Panc1 (cell line): Measurements from ENCODE around the gene SEMA5B. TPM values are rescaled to one million over a fixed set of nuclear protein-coding genes. Genes with fewer than 3 reads are reported as not detected.
A peak's percentile ranks its signal among the peaks of the same experiment; 100 is the strongest.

ENCODE experiments used
- ATAC-seq: fragments of 200-7000 bp; cut with Tn5 transposase; 2 replicates; pipeline ENCODE4 v1.9.1; 2020; ENCODE audit warnings: mild to moderate bottlenecking, moderate library complexity
- BruUV-seq: library from RNA; stranded (reverse); fragments of 400-500 nt; replicated peaks from 2 replicates; lab custom pipeline; 2021; lab: Mats Ljungman, UMichigan
- CTCF ChIA-PET: fragments of 300-600 bp; sonication (Branson Sonifier 250); formaldehyde crosslinking; loops from one replicate; lab custom pipeline; 2022; ENCODE audit warnings: antibody characterized with exemption; lab: Charles Lee
- POLR2A ChIA-PET: fragments of 300-600 bp; sonication (Branson Sonifier 250); formaldehyde crosslinking; loops from one replicate; lab custom pipeline; 2022; ENCODE audit warnings: antibody characterized with exemption; lab: Charles Lee
- DNase-seq: peaks from one replicate; pipeline ENCODE4 v3.0.0-alpha.2; 2010; ENCODE audit warnings: low read depth, low spot score
- H3K27ac ChIP-seq: 2 replicates; pipeline ENCODE4 v1.5.1; 2011; ENCODE audit warnings: mild to moderate bottlenecking, low read length, inconsistent platforms
- H3K27me3 ChIP-seq: fragments of 200-500 bp; sonication (Bioruptor generic); 2 replicates; pipeline ENCODE4 v1.6.0; 2014; ENCODE audit warnings: low read length, inconsistent platforms; ENCODE audit not compliant: control insufficient read depth, insufficient read depth
- H3K36me3 ChIP-seq: fragments of 200-500 bp; sonication (Bioruptor generic); 2 replicates; pipeline ENCODE4 v1.5.1; 2014; ENCODE audit warnings: inconsistent platforms, mild to moderate bottlenecking, low read length, moderate library complexity; ENCODE audit not compliant: control insufficient read depth, insufficient read depth
- H3K4me1 ChIP-seq: 2 replicates; pipeline ENCODE4 v1.5.1; 2011; ENCODE audit warnings: inconsistent platforms, mild to moderate bottlenecking, low read length, moderate library complexity; ENCODE audit not compliant: control insufficient read depth, insufficient read depth
- H3K4me3 ChIP-seq, 2 experiments: 2 replicates each; pipeline ENCODE4 v1.5.1; 2011 to 2012; ENCODE audit warnings: low read depth in 2 of 2, low read length in 2 of 2, mild to moderate bottlenecking in 2 of 2, inconsistent platforms in 1 of 2, moderate library complexity in 1 of 2
- H3K9me3 ChIP-seq: fragments of 200-500 bp; sonication (Bioruptor generic); 2 replicates; pipeline ENCODE4 v1.5.1; 2014; ENCODE audit warnings: low read depth, mild to moderate bottlenecking, inconsistent platforms, low read length, moderate library complexity; ENCODE audit not compliant: control insufficient read depth, insufficient read depth
- CTCF ChIP-seq: fragments of 450-650 bp; IDR thresholded peaks from 2 replicates; pipeline ENCODE4 v1.5.1; 2017; ENCODE audit warnings: mild to moderate bottlenecking
- POLR2AphosphoS5 ChIP-seq: IDR thresholded peaks from 2 replicates; pipeline ENCODE4 v1.6.1; 2012; ENCODE audit warnings: mild to moderate bottlenecking, low read depth, low read length, moderate library complexity
- REST ChIP-seq, 2 experiments: IDR thresholded peaks; 2 replicates each; pipeline ENCODE4 v1.6.1; 2011 to 2012; ENCODE audit warnings: low read depth in 2 of 2, control low read depth in 1 of 2, low read length in 1 of 2, mild to moderate bottlenecking in 1 of 2, moderate library complexity in 1 of 2; ENCODE audit not compliant: insufficient read depth in 1 of 2
- SIN3A ChIP-seq: IDR thresholded peaks from 2 replicates; pipeline ENCODE4 v1.6.1; 2012; ENCODE audit warnings: low read depth, mild to moderate bottlenecking, low read length, moderate library complexity, borderline replicate concordance; ENCODE audit not compliant: insufficient read depth
- TCF7L2 ChIP-seq: IDR thresholded peaks from 2 replicates; pipeline ENCODE4 v1.6.1; 2011; ENCODE audit warnings: mild to moderate bottlenecking, low read depth, low read length, inconsistent platforms
- in situ Hi-C: cut with HindIII; loops from 2 replicates; pipeline ENCODE4 v1.10.0; 2016; ENCODE audit warnings: low sequenced_read_pairs, low pct_unique_long_range_greater_than_20kb
- intact Hi-C: fragments of 100-400 bp; cut with micrococcal nuclease; formaldehyde crosslinking; loops from one replicate; pipeline ENCODE4 v1.10.0; 2022; ENCODE audit not compliant: unreplicated experiment
- total RNA-seq: library from RNA; stranded (reverse); gene quantifications from one replicate; pipeline ENCODE4 v1.2.1, GENCODE V29; 2021; ENCODE audit not compliant: unreplicated experiment

Gene SEMA5B
- total RNA-seq, 1 experiment from 2014 or later = 1.2 TPM

GRCh38 chr3:123067689-123068600, 40.4 kb upstream of the SEMA5B start:
- Histone ChIP-seq H3K9me3 (no peaks in the 10 kb centered on the region), H3K4me3 (peak overlapping the region; percentile 84 to 92), H3K27me3 (no peaks in the 10 kb centered on the region), H3K36me3 (no peaks in the 10 kb centered on the region), H3K27ac (peak overlapping the region; percentile 83), H3K4me1 (peaks cover 32% of the 10 kb centered on the region)
- POLR2A ChIA-PET = interaction anchor here (0.6 to 0.7 kb wide), 2 partner anchors 8 to 20 kb away, joined by 3 to 5 read pairs; no protein-coding TSS in a partner anchor
- ATAC-seq (peak; percentile 57), DNase-seq (no peak)
- CTCF ChIA-PET = interaction anchor here (0.5 kb wide), 1 partner anchor 17 kb away, joined by 13 read pairs; no protein-coding TSS in a partner anchor
- intact Hi-C loops (no loop called here), in situ Hi-C loops (no loop called here)
- TF ChIP-seq SIN3A (no peak), REST (IDR thresholded peaks at IDR 0.05; ENCODE audit: insufficient read depth in 1 of 2, low read depth in 2 of 2, low read length in 1 of 2) (no peak), TCF7L2 (no peak), POLR2AphosphoS5 (no peak), CTCF (no peak)
- BruUV-seq = no TSS peak

GRCh38 chr3:123066896-123067688, 39.5 kb upstream of the SEMA5B start, which contains the start of gene PDIA5:
Gene PDIA5 (plus strand): TSS chr3:123067025. CDS start chr3:123067165, 140 bp downstream.
- intact Hi-C loops = no loop called here

More at GRCh38 chr3:123066896-123067688, 39.5 kb upstream of the SEMA5B start, which contains the start of gene PDIA5:
- Histone ChIP-seq H3K4me1 (peaks cover 32% of the 10 kb centered on the region), H3K9me3 (no peaks in the 10 kb centered on the region), H3K27me3 (no peaks in the 10 kb centered on the region), H3K4me3 (peak within 1 kb of the TSS; percentile 84 to 92), H3K36me3 (no peaks in the 10 kb centered on the region), H3K27ac (peak within 1 kb of the TSS; percentile 83)
- in situ Hi-C loops = no loop called here
- CTCF ChIA-PET = interaction anchor here (0.5 to 1.1 kb wide), 4 partner anchors 16 to 471 kb away, joined by 3 to 13 read pairs (median 6); partner anchors contain the start of gene SEMA5B
- POLR2A ChIA-PET = interaction anchor here (0.6 to 0.8 kb wide), 9 partner anchors 9 to 1026 kb away, joined by 3 to 9 read pairs (median 4); no protein-coding TSS in a partner anchor
- TF ChIP-seq SIN3A (no peak; the same call in 1 of the 2 replicates), TCF7L2 (0 out of 2 replicates have a peak, but pooled peaks have one; percentile 6), POLR2AphosphoS5 (peak; percentile 56; the same call in 1 of the 2 replicates)
- ATAC-seq (peak; percentile 96), DNase-seq (peak; percentile 46)
- no TSS peak for BruUV-seq
